GM23248 (cell line): ENCODE data around the gene DENND1A. TPM values are rescaled to one million over a fixed set of nuclear protein-coding genes. Genes with fewer than 3 reads are reported as not detected.

ENCODE experiments used
- DNase-seq: peaks from one replicate; pipeline ENCODE4 v3.0.0-alpha.2; 2015
- H2AFZ ChIP-seq: fragments of 200-600 bp; sonication (generic); 2 replicates; pipeline ENCODE4 v1.6.1; 2016; ENCODE audit warnings: antibody characterized with exemption
- H3F3A ChIP-seq: fragments of 200-600 bp; sonication (generic); 2 replicates; pipeline ENCODE4 v1.6.1; 2016; ENCODE audit warnings: mild to moderate bottlenecking, antibody characterized with exemption, mixed run types; ENCODE audit not compliant: insufficient read depth
- H3K27ac ChIP-seq: fragments of 200-600 bp; sonication (generic); 2 replicates; pipeline ENCODE4 v1.5.1; 2016; ENCODE audit warnings: mild to moderate bottlenecking
- H3K27me3 ChIP-seq: fragments of 200-600 bp; sonication (generic); replicated peaks from 2 replicates; pipeline ENCODE4 v1.6.1; 2016; ENCODE audit warnings: mild to moderate bottlenecking; ENCODE audit not compliant: insufficient read depth
- H3K36me3 ChIP-seq: fragments of 200-600 bp; sonication (generic); 2 replicates; pipeline ENCODE4 v1.6.1; 2016; ENCODE audit warnings: low read depth, mild to moderate bottlenecking
- H3K4me1 ChIP-seq: fragments of 200-600 bp; sonication (generic); 2 replicates; pipeline ENCODE4 v1.6.1; 2016; ENCODE audit warnings: mild to moderate bottlenecking; ENCODE audit not compliant: insufficient read depth
- H3K4me2 ChIP-seq: fragments of 200-600 bp; sonication (generic); one replicate; pipeline ENCODE4 v1.6.1; 2016; ENCODE audit warnings: mild to moderate bottlenecking; ENCODE audit not compliant: unreplicated experiment
- H3K4me3 ChIP-seq: fragments of 200-600 bp; sonication (generic); 2 replicates; pipeline ENCODE4 v1.5.1; 2016; ENCODE audit warnings: mild to moderate bottlenecking
- H3K79me2 ChIP-seq: fragments of 200-600 bp; sonication (generic); 2 replicates; pipeline ENCODE4 v1.6.1; 2016; ENCODE audit warnings: mild to moderate bottlenecking; ENCODE audit not compliant: insufficient read depth
- H3K9ac ChIP-seq: fragments of 200-600 bp; sonication (generic); 2 replicates; pipeline ENCODE4 v1.6.1; 2016; ENCODE audit warnings: mild to moderate bottlenecking
- H3K9me2 ChIP-seq: fragments of 200-600 bp; sonication (generic); 2 replicates; pipeline ENCODE4 v1.6.1; 2016; ENCODE audit warnings: mixed run types, mild to moderate bottlenecking, moderate library complexity; ENCODE audit not compliant: insufficient read depth
- H3K9me3 ChIP-seq: fragments of 200-600 bp; sonication (generic); one replicate; pipeline ENCODE4 v1.6.1; 2017; ENCODE audit warnings: low read depth
- H4K20me1 ChIP-seq: fragments of 200-600 bp; sonication (generic); 2 replicates; pipeline ENCODE4 v1.6.0; 2016; ENCODE audit not compliant: insufficient read depth
- EZH2 ChIP-seq: fragments of 200-600 bp; sonication (generic); IDR thresholded peaks from 2 replicates; pipeline ENCODE4 v1.6.1; 2018; ENCODE audit warnings: antibody characterized with exemption, mild to moderate bottlenecking; ENCODE audit not compliant: insufficient read depth, poor library complexity, severe bottlenecking
- EZH2phosphoT487 ChIP-seq: fragments of 200-600 bp; sonication (generic); IDR thresholded peaks from 2 replicates; pipeline ENCODE4 v1.6.1; 2018; ENCODE audit warnings: antibody characterized with exemption, moderate library complexity, mild to moderate bottlenecking, low read depth; ENCODE audit not compliant: insufficient read depth
- WGBS, 2 experiments: methylation state at CpG; one replicate each; pipeline ENCODE4 v1.1.6; 2015 to 2017; ENCODE audit warnings: low lambda C conversion rate in 2 of 2, low coverage in 1 of 2; ENCODE audit errors: missing lambda C conversion rate in 2 of 2; 5-methylcytosine and 5-hydroxymethylcytosine counted together
- in situ Hi-C: fragments of 300-500 bp; cut with MboI; formaldehyde crosslinking; loops from 2 replicates; pipeline ENCODE4 v1.15.0; 2020
- polyA plus RNA-seq: library from polyadenylated mRNA; unstranded; fragments of >200 nt; fragmentation: Nextera tagmentation; extraction: Ambion mirVana; gene quantifications from 2 replicates; pipeline ENCODE4 v1.2.1, GENCODE V29; 2016
- total RNA-seq: library from RNA; depleted of rRNA; stranded (reverse); fragments of >200 nt; shearing (Covaris generic); gene quantifications from 2 replicates; pipeline ENCODE4 v1.2.3, GENCODE V29; 2014

The DENND1A gene
- total and polyA plus RNA-seq, 2 experiments from 2014 or later: 13.2 to 16.4 TPM

GRCh38 chr9:123551734-123552133 is 378.2 kb downstream of the DENND1A start:
- Histone ChIP-seq H3K4me1 (peaks cover 3% of the 10 kb centered on the region; the same call in 1 of the 2 replicates), H3K9me3 (no peaks in the 10 kb centered on the region), H3K9ac (no peak overlapping the region), H3K27me3 (no peaks in the 10 kb centered on the region), H3K79me2 (no peaks in the 10 kb centered on the region), H3K9me2 (no peaks in the 10 kb centered on the region), H3K4me3 (no peak overlapping the region), H3K36me3 (no peaks in the 10 kb centered on the region), H3F3A (no peaks in the 10 kb centered on the region), H3K4me2 (no peak overlapping the region), H3K27ac (no peak overlapping the region), H2AFZ (no peak overlapping the region), H4K20me1 (no peaks in the 10 kb centered on the region)
- in situ Hi-C loops: loop anchor here (10.0 kb wide), 1 partner anchor 483 kb away; no protein-coding TSS in a partner anchor
- WGBS, 2 experiments: 93 to 97% methylated on average over 10 of the region's 10 CpGs
- no peak for DNase-seq
- no peak for TF ChIP-seq EZH2
- no peak for TF ChIP-seq EZH2phosphoT487

GRCh38 chr9:123550797-123551196 is 379.1 kb downstream of the DENND1A start:
- Histone ChIP-seq H3K27ac (no peak overlapping the region), H3K9me2 (no peaks in the 10 kb centered on the region), H3K9me3 (no peaks in the 10 kb centered on the region), H2AFZ (no peak overlapping the region), H3K4me2 (no peak overlapping the region), H3K27me3 (no peaks in the 10 kb centered on the region), H3K36me3 (no peaks in the 10 kb centered on the region), H3K4me1 (no peaks in the 10 kb centered on the region), H3K4me3 (no peak overlapping the region), H3K9ac (no peak overlapping the region), H3F3A (no peaks in the 10 kb centered on the region), H4K20me1 (no peaks in the 10 kb centered on the region), H3K79me2 (no peaks in the 10 kb centered on the region)
- TF ChIP-seq EZH2phosphoT487: no peak
- in situ Hi-C loops: loop anchor here (10.0 kb wide), 1 partner anchor 484 kb away; no protein-coding TSS in a partner anchor
- DNase-seq: no peak
- WGBS, 2 experiments: 91 to 95% methylated on average over 5 of the region's 5 CpGs

- Histone ChIP-seq H4K20me1 (no peaks in the 10 kb centered on the region), H3F3A (no peaks in the 10 kb centered on the region), H3K9me2 (no peaks in the 10 kb centered on the region), H3K36me3 (no peaks in the 10 kb centered on the region), H3K27ac (no peak overlapping the region), H3K9ac (no peak overlapping the region), H3K4me1 (no peaks in the 10 kb centered on the region), H3K79me2 (no peaks in the 10 kb centered on the region), H3K9me3 (no peaks in the 10 kb centered on the region), H3K27me3 (no peaks in the 10 kb centered on the region), H3K4me3 (no peak overlapping the region), H3K4me2 (no peak overlapping the region), H2AFZ (no peak overlapping the region)
- no peak for TF ChIP-seq EZH2
- TF ChIP-seq EZH2phosphoT487: no peak
- in situ Hi-C loops: loop anchor here (10.0 kb wide), 1 partner anchor 485 kb away; no protein-coding TSS in a partner anchor
- 95 to 100% methylated on average over 3 of the region's 3 CpGs for WGBS, 2 experiments
- no peak for DNase-seq
Measured at GRCh38 chr9:123550012-123550411, 379.9 kb downstream of the DENND1A start.

GRCh38 chr9:123548741-123549545 is 381.0 kb downstream of the DENND1A start:
- no peak overlapping the region for H2AFZ ChIP-seq
- H3K4me3 ChIP-seq: no peak overlapping the region
- no peaks in the 10 kb centered on the region for H3F3A ChIP-seq
- no peaks in the 10 kb centered on the region for H3K79me2 ChIP-seq
- H3K36me3 ChIP-seq: no peaks in the 10 kb centered on the region
- H3K27ac ChIP-seq: no peak overlapping the region
- no peaks in the 10 kb centered on the region for H3K27me3 ChIP-seq
- 91 to 97% methylated on average over 9 of the region's 9 CpGs for WGBS, 2 experiments
- H4K20me1 ChIP-seq: no peaks in the 10 kb centered on the region
- no peak for TF ChIP-seq EZH2
- no peak for TF ChIP-seq EZH2phosphoT487
- no peak for DNase-seq
- no peaks in the 10 kb centered on the region for H3K4me1 ChIP-seq
- no peak overlapping the region for H3K9ac ChIP-seq
- H3K9me3 ChIP-seq: no peaks in the 10 kb centered on the region
- no peaks in the 10 kb centered on the region for H3K9me2 ChIP-seq
- in situ Hi-C loops: no loop called here
- no peak overlapping the region for H3K4me2 ChIP-seq
